Duodenal mucosa (tissue), 2 donors: ENCODE data around the gene COPZ1.

Source experiments
- H3K27ac ChIP-seq: one replicate; pipeline ENCODE4 v1.7.0; 2013; ENCODE audit warnings: low read depth, low read length
- H3K27me3 ChIP-seq, 2 donors: one replicate each; pipeline ENCODE4 v1.7.0; 2013; ENCODE audit warnings: low read length in 2 of 2, control low read depth in 1 of 2; ENCODE audit not compliant: insufficient read depth in 2 of 2, control insufficient read depth in 1 of 2
- H3K36me3 ChIP-seq, 2 donors: one replicate each; pipeline ENCODE4 v1.7.0; 2013; ENCODE audit warnings: low read length in 2 of 2, control low read depth in 1 of 2; ENCODE audit not compliant: insufficient read depth in 2 of 2, control insufficient read depth in 1 of 2
- H3K4me1 ChIP-seq, 2 donors: one replicate each; pipeline ENCODE4 v1.7.0; 2013; ENCODE audit warnings: low read length in 2 of 2, control low read depth in 1 of 2; ENCODE audit not compliant: insufficient read depth in 2 of 2, control insufficient read depth in 1 of 2
- H3K4me3 ChIP-seq, 2 donors: one replicate each; pipeline ENCODE4 v1.7.0; 2013; ENCODE audit warnings: low read length in 2 of 2, low read depth in 1 of 2
- H3K9ac ChIP-seq, 2 donors: one replicate each; pipeline ENCODE4 v1.7.0; 2013; ENCODE audit warnings: low read length in 2 of 2, low read depth in 1 of 2
- H3K9me3 ChIP-seq, 2 donors: one replicate each; pipeline ENCODE4 v1.7.0; 2013; ENCODE audit warnings: low read length in 2 of 2, control low read depth in 1 of 2; ENCODE audit not compliant: control insufficient read depth in 1 of 2

COPZ1 gene

GRCh38 chr12:54358945-54359761 is 34.2 kb downstream of the COPZ1 start:
- H3K27me3 ChIP-seq: no peaks in the 10 kb centered on the region
- peak overlapping the region; percentile 88 to 99 for H3K4me3 ChIP-seq
- H3K9ac ChIP-seq: peak overlapping the region; percentile 73 to 84
- H3K4me1 ChIP-seq: peaks cover 11 to 23% of the 10 kb centered on the region in 2 donors
- no peaks in the 10 kb centered on the region for H3K36me3 ChIP-seq
- no peaks in the 10 kb centered on the region for H3K9me3 ChIP-seq
- peak overlapping the region; percentile 68 for H3K27ac ChIP-seq

- H3K27ac ChIP-seq: peak overlapping the region; percentile 44
- no peaks in the 10 kb centered on the region for H3K36me3 ChIP-seq
- H3K4me1 ChIP-seq: peaks cover 11 to 23% of the 10 kb centered on the region in 2 donors
- no peaks in the 10 kb centered on the region for H3K27me3 ChIP-seq
- H3K9ac ChIP-seq: peak overlapping the region; percentile 70 to 84
- no peaks in the 10 kb centered on the region for H3K9me3 ChIP-seq
- H3K4me3 ChIP-seq: peak overlapping the region; percentile 88 to 99
These were observed 34.9 kb downstream of the COPZ1 start for GRCh38 chr12:54359762-54360351.

GRCh38 chr12:54360717-54361456 is 36.0 kb downstream of the COPZ1 start:
- H3K4me1 ChIP-seq: peaks cover 11 to 23% of the 10 kb centered on the region in 2 donors
- H3K36me3 ChIP-seq: no peaks in the 10 kb centered on the region
- H3K27ac ChIP-seq: no peak overlapping the region
- no peaks in the 10 kb centered on the region for H3K27me3 ChIP-seq
- H3K9me3 ChIP-seq: no peaks in the 10 kb centered on the region
- H3K9ac ChIP-seq: no peak overlapping the region
- no peak overlapping the region for H3K4me3 ChIP-seq

GRCh38 chr12:54363047-54363446 is 38.1 kb downstream of the COPZ1 start:
- no peak overlapping the region for H3K27ac ChIP-seq
- H3K4me1 ChIP-seq: peaks cover 7 to 22% of the 10 kb centered on the region in 2 donors
- H3K9ac ChIP-seq: no peak overlapping the region
- H3K9me3 ChIP-seq: no peaks in the 10 kb centered on the region
- H3K4me3 ChIP-seq: no peak overlapping the region
- H3K36me3 ChIP-seq: no peaks in the 10 kb centered on the region
- H3K27me3 ChIP-seq: peaks cover 0 to 7% of the 10 kb centered on the region in 2 donors

- Histone ChIP-seq H3K27ac (no peak overlapping the region), H3K9me3 (no peaks in the 10 kb centered on the region), H3K4me1 (peaks cover 8 to 19% of the 10 kb centered on the region in 2 donors), H3K4me3 (no peak overlapping the region), H3K27me3 (peaks cover 0 to 7% of the 10 kb centered on the region in 2 donors), H3K36me3 (no peaks in the 10 kb centered on the region), H3K9ac (no peak overlapping the region)
These were observed 38.7 kb downstream of the COPZ1 start for GRCh38 chr12:54363618-54364017.

GRCh38 chr12:54364413-54364812 is 39.5 kb downstream of the COPZ1 start, which contains the start of gene GPR84:
Gene GPR84 (minus strand): TSS chr12:54364486. CDS start chr12:54363851, 635 bp downstream.
- H3K27ac ChIP-seq: no peak within 1 kb of the TSS
- H3K9ac ChIP-seq: no peak within 1 kb of the TSS
- H3K27me3 ChIP-seq: peaks cover 2 to 7% of the 10 kb centered on the region in 2 donors
- H3K36me3 ChIP-seq: no peaks in the 10 kb centered on the region
- no peak within 1 kb of the TSS for H3K4me3 ChIP-seq
- no peaks in the 10 kb centered on the region for H3K9me3 ChIP-seq
- peaks cover 8 to 23% of the 10 kb centered on the region in 2 donors for H3K4me1 ChIP-seq

GRCh38 chr12:54368025-54368708 is 43.2 kb downstream of the COPZ1 start:
- Histone ChIP-seq H3K4me1 (peaks cover 15 to 29% of the 10 kb centered on the region in 2 donors), H3K9ac (peak overlapping the region; percentile 26 to 50), H3K27ac (no peak overlapping the region), H3K9me3 (no peaks in the 10 kb centered on the region), H3K4me3 (peak overlapping the region; percentile 34 to 40), H3K36me3 (no peaks in the 10 kb centered on the region), H3K27me3 (peaks cover 5 to 7% of the 10 kb centered on the region in 2 donors)

- H3K4me1 ChIP-seq: peaks cover 15 to 23% of the 10 kb centered on the region in 2 donors
- peak overlapping the region; percentile 26 to 50 for H3K9ac ChIP-seq
- peaks cover 5 to 7% of the 10 kb centered on the region in 2 donors for H3K27me3 ChIP-seq
- H3K4me3 ChIP-seq: peak overlapping the region; percentile 38 to 48
- no peak overlapping the region for H3K27ac ChIP-seq
- H3K36me3 ChIP-seq: no peaks in the 10 kb centered on the region
- H3K9me3 ChIP-seq: no peaks in the 10 kb centered on the region
These were observed 44.0 kb downstream of the COPZ1 start for GRCh38 chr12:54368709-54369596.

- Histone ChIP-seq H3K4me1 (peaks cover 15 to 23% of the 10 kb centered on the region in 2 donors), H3K27ac (no peak overlapping the region), H3K4me3 (peak overlapping the region; percentile 38 to 48), H3K9ac (no peak overlapping the region), H3K9me3 (no peaks in the 10 kb centered on the region), H3K36me3 (no peaks in the 10 kb centered on the region), H3K27me3 (peaks cover 5 to 7% of the 10 kb centered on the region in 2 donors)
These were observed 44.7 kb downstream of the COPZ1 start for GRCh38 chr12:54369597-54370131.
